Neural progenitor cell (in vitro differentiated cells): ENCODE results near the gene SYT17. TPM values are rescaled to one million over a fixed set of nuclear protein-coding genes. Genes with fewer than 3 reads are reported as not detected.
A peak's percentile ranks its signal among the peaks of the same experiment; 100 is the strongest.

Source experiments
- DNase-seq: peaks from one replicate; pipeline ENCODE4 v3.0.0-alpha.2; 2016; ENCODE audit warnings: low spot score
- H2AFZ ChIP-seq: fragments of 200-600 bp; sonication (generic); replicated peaks from 2 replicates; pipeline ENCODE4 v1.6.1; 2016; ENCODE audit warnings: antibody characterized with exemption
- H3F3A ChIP-seq: fragments of 200-600 bp; sonication (generic); 2 replicates; pipeline ENCODE4 v1.6.1; 2016; ENCODE audit warnings: antibody characterized with exemption, low read depth
- H3K27ac ChIP-seq: fragments of 200-600 bp; sonication (generic); 2 replicates; pipeline ENCODE4 v1.5.1; 2016; ENCODE audit warnings: mild to moderate bottlenecking
- H3K27me3 ChIP-seq: fragments of 200-600 bp; sonication (generic); 2 replicates; pipeline ENCODE4 v1.6.1; 2016; ENCODE audit warnings: mild to moderate bottlenecking, moderate library complexity
- H3K36me3 ChIP-seq: fragments of 200-600 bp; sonication (generic); 2 replicates; pipeline ENCODE4 v1.5.1; 2016
- H3K4me1 ChIP-seq: fragments of 200-600 bp; sonication (generic); 2 replicates; pipeline ENCODE4 v1.6.1; 2016; ENCODE audit warnings: mixed run types
- H3K4me2 ChIP-seq: fragments of 200-600 bp; sonication (generic); 2 replicates; pipeline ENCODE4 v1.6.1; 2016
- H3K4me3 ChIP-seq: fragments of 200-600 bp; sonication (generic); 2 replicates; pipeline ENCODE4 v1.5.1; 2016
- H3K79me2 ChIP-seq: fragments of 200-600 bp; sonication (generic); 2 replicates; pipeline ENCODE4 v1.6.1; 2016; ENCODE audit warnings: low read depth
- H3K9ac ChIP-seq: fragments of 200-600 bp; sonication (generic); 2 replicates; pipeline ENCODE4 v1.6.1; 2016
- H3K9me3 ChIP-seq: fragments of 200-600 bp; sonication (generic); 2 replicates; pipeline ENCODE4 v1.5.1; 2016; ENCODE audit warnings: low read depth
- H4K20me1 ChIP-seq: fragments of 200-600 bp; sonication (generic); 2 replicates; pipeline ENCODE4 v1.6.1; 2016; ENCODE audit warnings: low read depth
- H3K27ac Mint-ChIP-seq: 3 replicates; pipeline ENCODE4 v1.8.0; 2021; ENCODE audit warnings: mixed read lengths
- H3K27me3 Mint-ChIP-seq: 2 replicates; pipeline ENCODE4 v1.8.0; 2022; ENCODE audit warnings: low read depth, mild to moderate bottlenecking, inconsistent platforms, moderate library complexity, mixed read lengths; ENCODE audit not compliant: insufficient read depth
- H3K36me3 Mint-ChIP-seq: 3 replicates; pipeline ENCODE4 v1.8.0; 2021; ENCODE audit warnings: mixed read lengths
- H3K4me1 Mint-ChIP-seq: 3 replicates; pipeline ENCODE4 v1.8.0; 2021; ENCODE audit warnings: mixed read lengths
- H3K4me3 Mint-ChIP-seq: 3 replicates; pipeline ENCODE4 v1.8.0; 2021; ENCODE audit warnings: mild to moderate bottlenecking, moderate library complexity, mixed read lengths
- H3K9me3 Mint-ChIP-seq: 3 replicates; pipeline ENCODE4 v1.8.0; 2020; ENCODE audit warnings: mixed read lengths
- CTCF ChIP-seq: fragments of 200-600 bp; sonication (generic); IDR thresholded peaks from 2 replicates; pipeline ENCODE4 v1.5.1; 2017; ENCODE audit warnings: antibody characterized with exemption, mild to moderate bottlenecking
- EZH2 ChIP-seq: fragments of 200-600 bp; sonication (generic); IDR thresholded peaks from 2 replicates; pipeline ENCODE4 v1.6.1; 2017; ENCODE audit warnings: antibody characterized with exemption, mild to moderate bottlenecking, moderate library complexity
- EZH2phosphoT487 ChIP-seq: fragments of 200-600 bp; sonication (generic); IDR thresholded peaks from 2 replicates; pipeline ENCODE4 v1.6.1; 2017; ENCODE audit warnings: antibody characterized with exemption
- total RNA-seq: library from RNA; depleted of rRNA; stranded (reverse); fragments of >200 nt; gene quantifications from 2 replicates; pipeline ENCODE4 v1.2.3, GENCODE V29; 2015; ENCODE audit warnings: low replicate concordance

The SYT17 gene
- total RNA-seq, 1 donor from 2014 or later: 7.2 TPM

GRCh38 chr16:19133600-19133999 lies 34.4 kb upstream of the SYT17 start:
- Mint-ChIP-seq H3K27me3 (peaks cover 4% of the 10 kb centered on the region), H3K27ac (no peak overlapping the region), H3K4me1 (peaks cover 64% of the 10 kb centered on the region), H3K36me3 (no peaks in the 10 kb centered on the region), H3K9me3 (no peaks in the 10 kb centered on the region), H3K4me3 (no peak overlapping the region)
- no peak overlapping the region for H3K27ac ChIP-seq
- H2AFZ ChIP-seq: no peak overlapping the region
- no peaks in the 10 kb centered on the region for H4K20me1 ChIP-seq
- TF ChIP-seq CTCF (no peak), EZH2phosphoT487 (no peak), EZH2 (no peak)
- no peaks in the 10 kb centered on the region for H3K79me2 ChIP-seq
- no peaks in the 10 kb centered on the region for H3K36me3 ChIP-seq
- no peak for DNase-seq
- no peak overlapping the region for H3K4me3 ChIP-seq
- no peaks in the 10 kb centered on the region for H3F3A ChIP-seq
- H3K9me3 ChIP-seq: no peaks in the 10 kb centered on the region
- H3K4me1 ChIP-seq: peaks cover 6% of the 10 kb centered on the region
- no peak overlapping the region for H3K9ac ChIP-seq
- no peaks in the 10 kb centered on the region for H3K27me3 ChIP-seq
- H3K4me2 ChIP-seq: no peak overlapping the region

- Histone ChIP-seq H3K4me2 (no peak overlapping the region), H3F3A (no peaks in the 10 kb centered on the region), H3K4me1 (peaks cover 6% of the 10 kb centered on the region), H3K27me3 (no peaks in the 10 kb centered on the region), H4K20me1 (no peaks in the 10 kb centered on the region), H3K79me2 (no peaks in the 10 kb centered on the region), H2AFZ (no peak overlapping the region), H3K9me3 (no peaks in the 10 kb centered on the region), H3K27ac (no peak overlapping the region), H3K36me3 (no peaks in the 10 kb centered on the region), H3K4me3 (no peak overlapping the region), H3K9ac (no peak overlapping the region)
- no peak for DNase-seq
- no peak overlapping the region for H3K27ac Mint-ChIP-seq
- H3K36me3 Mint-ChIP-seq: no peaks in the 10 kb centered on the region
- H3K4me3 Mint-ChIP-seq: no peak overlapping the region
- H3K9me3 Mint-ChIP-seq: no peaks in the 10 kb centered on the region
- TF ChIP-seq CTCF: no peak
- TF ChIP-seq EZH2: no peak
- TF ChIP-seq EZH2phosphoT487: no peak
- H3K4me1 Mint-ChIP-seq: peaks cover 58% of the 10 kb centered on the region
- H3K27me3 Mint-ChIP-seq: peaks cover 5% of the 10 kb centered on the region
Observed at GRCh38 chr16:19135201-19135842, 32.7 kb upstream of the SYT17 start.

GRCh38 chr16:19135896-19136438 lies 32.1 kb upstream of the SYT17 start:
- no peak for DNase-seq
- Histone ChIP-seq H3K27ac (no peak overlapping the region), H3F3A (no peaks in the 10 kb centered on the region), H3K4me3 (no peak overlapping the region), H3K36me3 (no peaks in the 10 kb centered on the region), H3K79me2 (no peaks in the 10 kb centered on the region), H3K4me2 (no peak overlapping the region), H3K9me3 (no peaks in the 10 kb centered on the region), H3K27me3 (no peaks in the 10 kb centered on the region), H3K9ac (no peak overlapping the region), H3K4me1 (peaks cover 6% of the 10 kb centered on the region), H4K20me1 (no peaks in the 10 kb centered on the region), H2AFZ (no peak overlapping the region)
- peaks cover 9% of the 10 kb centered on the region for H3K27me3 Mint-ChIP-seq
- H3K27ac Mint-ChIP-seq: peak overlapping the region; percentile 60
- no peaks in the 10 kb centered on the region for H3K9me3 Mint-ChIP-seq
- no peak for TF ChIP-seq EZH2phosphoT487
- TF ChIP-seq EZH2: no peak
- TF ChIP-seq CTCF: no peak
- H3K4me1 Mint-ChIP-seq: peaks cover 51% of the 10 kb centered on the region
- no peaks in the 10 kb centered on the region for H3K36me3 Mint-ChIP-seq
- peak overlapping the region; percentile 60 for H3K4me3 Mint-ChIP-seq
